NCI-H82 treated with DMSO at 0.1 percent for 48 hours (cell line): Measurements from ENCODE around the gene CAPN10.

Experiments used
- DNase-seq: peaks from one replicate; lab custom pipeline; 2025; ENCODE audit not compliant: unreplicated experiment; lab: John Stamatoyannopoulos, UW

The CAPN10 gene

GRCh38 chr2:240588669-240589068, 2.1 kb downstream of the CAPN10 start:
- DNase-seq, result no peak

DNA sequence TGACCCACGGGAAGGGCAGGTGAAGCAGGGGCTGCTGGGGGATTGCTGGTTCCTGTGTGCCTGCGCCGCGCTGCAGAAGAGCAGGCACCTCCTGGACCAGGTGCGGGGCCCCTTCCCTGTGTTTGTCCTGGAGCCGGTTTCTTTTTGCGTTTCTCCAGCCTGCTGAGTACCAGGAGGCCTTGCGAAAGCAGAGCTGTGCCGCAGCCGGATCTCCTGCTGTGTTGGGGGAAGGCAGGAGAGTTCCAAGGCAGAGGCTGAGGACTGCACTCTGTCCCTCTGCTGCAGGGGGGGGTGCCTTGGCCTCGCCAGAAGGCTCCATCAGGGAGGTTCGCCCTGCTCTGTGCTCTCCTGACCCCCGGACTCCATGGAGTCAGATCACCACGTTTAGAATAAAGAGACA, 2.8 kb downstream of the CAPN10 start:
- DNase-seq, result no peak

- DNase-seq, result no peak
These were observed 3.5 kb downstream of the CAPN10 start for GRCh38 chr2:240589850-240590525.

- DNase-seq, result no peak
These were observed 4.2 kb downstream of the CAPN10 start for GRCh38 chr2:240590681-240591111.

DNA sequence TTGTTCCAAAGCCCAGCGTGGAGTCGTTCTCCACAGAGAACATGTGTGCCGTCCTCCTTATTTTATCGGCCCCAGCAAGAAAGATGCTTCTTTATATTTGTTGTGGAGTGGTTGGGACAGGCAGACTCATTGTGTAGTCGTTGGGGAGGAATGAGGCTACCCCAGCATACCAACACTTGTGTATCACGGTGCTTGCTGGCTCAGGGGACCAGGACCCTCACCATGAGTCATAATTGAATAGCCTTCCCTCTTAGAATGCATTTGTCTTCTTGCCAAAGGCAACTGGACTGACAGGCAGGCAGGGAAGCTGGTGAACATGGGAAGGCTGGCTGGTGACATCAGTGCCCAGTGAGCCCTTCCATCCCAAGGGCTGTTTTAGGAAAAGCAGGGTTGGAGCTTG, 4.7 kb downstream of the CAPN10 start:
- no peak for DNase-seq

DNA sequence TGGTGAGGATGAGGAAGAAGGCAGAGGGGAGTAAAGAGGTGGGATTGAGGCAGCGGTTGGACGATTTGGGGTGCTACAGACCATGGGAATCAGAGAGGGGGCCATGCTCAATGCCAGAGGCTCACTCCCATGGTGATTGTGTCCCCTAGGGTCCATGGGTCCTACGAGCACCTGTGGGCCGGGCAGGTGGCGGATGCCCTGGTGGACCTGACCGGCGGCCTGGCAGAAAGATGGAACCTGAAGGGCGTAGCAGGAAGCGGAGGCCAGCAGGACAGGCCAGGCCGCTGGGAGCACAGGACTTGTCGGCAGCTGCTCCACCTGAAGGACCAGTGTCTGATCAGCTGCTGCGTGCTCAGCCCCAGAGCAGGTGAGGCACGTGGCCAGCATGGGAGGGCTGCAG, 5.2 kb downstream of the CAPN10 start:
- DNase-seq, result no peak

DNA sequence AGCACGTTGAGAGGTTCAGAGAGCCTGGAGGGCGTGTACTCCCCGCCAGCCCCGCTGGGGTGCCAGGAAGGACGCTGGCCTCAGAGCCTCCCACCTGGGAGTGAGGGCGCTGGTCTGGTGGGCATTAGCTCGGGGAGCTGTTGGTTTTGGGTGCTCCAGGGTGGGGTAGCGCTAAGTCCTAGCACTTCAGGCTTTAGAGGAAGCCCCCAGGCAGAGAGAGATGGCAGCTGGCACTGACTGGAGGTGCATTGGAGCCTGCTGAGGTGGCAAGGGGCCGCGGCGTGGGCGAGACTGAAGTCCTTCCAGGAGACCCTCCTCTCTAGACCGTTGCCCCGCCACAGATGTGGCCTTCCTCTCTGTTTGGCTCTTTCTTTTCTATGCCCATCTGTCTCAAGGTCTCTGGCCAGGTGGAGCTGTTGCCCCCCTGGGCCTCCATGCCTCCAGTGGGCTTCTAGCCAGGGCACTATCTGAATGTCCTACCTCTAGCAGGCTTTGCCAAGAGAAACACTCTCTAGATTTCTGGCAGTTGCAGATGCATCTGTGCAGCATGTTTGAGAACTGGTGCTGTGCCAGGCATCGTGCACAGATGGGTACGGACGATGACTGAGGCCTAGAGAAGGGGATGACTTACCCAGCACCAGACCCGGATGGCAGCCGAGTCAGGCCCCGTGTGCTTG, 6.6 kb downstream of the CAPN10 start:
- no peak for DNase-seq

- DNase-seq, result no peak
These were observed 7.3 kb downstream of the CAPN10 start for GRCh38 chr2:240593703-240594451.

- no peak for DNase-seq
These were observed 8.2 kb downstream of the CAPN10 start for GRCh38 chr2:240594511-240595380.

DNA sequence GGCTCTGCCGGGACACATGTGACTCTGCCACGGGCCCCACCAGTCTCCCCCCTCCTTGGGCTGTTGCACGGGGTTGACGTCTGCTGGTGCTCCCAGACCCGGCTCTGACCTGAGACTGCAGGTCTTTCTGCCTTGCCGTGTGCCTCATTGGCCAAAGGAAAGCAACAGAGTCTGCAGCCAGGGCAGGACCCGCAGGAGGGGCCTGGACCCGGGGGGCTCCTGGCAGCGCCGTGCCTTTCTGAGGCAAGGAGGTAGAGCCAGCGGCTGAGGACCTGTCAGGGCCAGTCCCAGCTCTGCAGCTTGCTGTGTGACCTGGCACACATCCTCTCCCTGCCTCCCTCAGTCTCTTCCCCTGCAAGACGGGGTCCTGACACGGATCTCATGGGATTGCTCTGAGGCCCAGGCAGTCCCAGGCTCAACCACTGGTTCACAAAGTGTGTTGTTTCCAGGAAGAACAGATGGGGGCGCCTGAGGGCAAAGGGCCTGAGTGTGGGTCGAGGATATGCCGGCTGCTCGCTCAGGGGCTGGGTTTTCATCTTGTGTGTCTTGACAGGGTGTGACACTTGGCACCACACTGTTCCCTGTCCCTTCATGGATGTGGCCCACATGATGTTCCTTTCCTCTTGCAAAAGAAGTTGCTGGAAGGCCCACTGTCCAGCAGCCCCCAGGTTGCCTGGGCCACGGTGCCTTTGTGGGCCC, 9.0 kb downstream of the CAPN10 start:
- peak; percentile 1 for DNase-seq

DNA sequence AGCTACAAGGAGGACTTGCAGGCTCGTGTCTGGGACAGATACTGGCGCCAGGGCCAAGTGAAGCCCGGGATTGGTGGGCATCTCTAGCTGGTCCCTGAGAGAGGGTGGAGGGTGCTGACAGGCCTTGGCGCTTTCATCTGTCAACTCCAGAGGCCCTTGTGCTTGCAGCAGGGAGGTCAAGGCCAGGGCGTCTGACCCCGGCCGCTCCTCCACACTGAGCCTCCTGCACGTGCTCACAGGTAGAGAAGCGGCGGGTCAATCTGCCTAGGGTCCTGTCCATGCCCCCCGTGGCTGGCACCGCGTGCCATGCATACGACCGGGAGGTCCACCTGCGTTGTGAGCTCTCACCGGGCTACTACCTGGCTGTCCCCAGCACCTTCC, 9.5 kb downstream of the CAPN10 start:
- DNase-seq, result no peak

DNA sequence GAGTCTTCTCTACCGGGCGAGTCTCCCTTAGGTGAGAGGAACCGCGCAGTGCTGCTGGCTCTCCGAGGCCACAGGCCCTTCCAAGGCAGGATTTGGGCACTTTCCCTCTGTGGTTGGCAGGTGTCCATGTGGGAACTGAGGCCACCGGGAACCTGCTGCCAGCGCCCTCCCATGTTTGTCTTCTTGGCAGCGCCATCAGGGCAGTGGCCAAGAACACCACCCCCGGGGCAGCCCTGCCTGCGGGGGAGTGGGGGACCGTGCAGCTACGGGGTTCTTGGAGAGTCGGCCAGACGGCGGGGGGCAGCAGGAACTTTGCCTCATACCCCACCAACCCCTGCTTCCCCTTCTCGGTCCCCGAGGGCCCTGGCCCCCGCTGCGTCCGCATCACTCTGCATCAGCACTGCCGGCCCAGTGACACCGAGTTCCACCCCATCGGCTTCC, 10.0 kb downstream of the CAPN10 start:
- no peak for DNase-seq

GRCh38 chr2:240597054-240597418, 10.5 kb downstream of the CAPN10 start:
- DNase-seq, result no peak

- no peak for DNase-seq
These were observed 11.1 kb downstream of the CAPN10 start for GRCh38 chr2:240597419-240598181.

- no peak for DNase-seq
These were observed 11.9 kb downstream of the CAPN10 start for GRCh38 chr2:240598311-240598911.

DNA sequence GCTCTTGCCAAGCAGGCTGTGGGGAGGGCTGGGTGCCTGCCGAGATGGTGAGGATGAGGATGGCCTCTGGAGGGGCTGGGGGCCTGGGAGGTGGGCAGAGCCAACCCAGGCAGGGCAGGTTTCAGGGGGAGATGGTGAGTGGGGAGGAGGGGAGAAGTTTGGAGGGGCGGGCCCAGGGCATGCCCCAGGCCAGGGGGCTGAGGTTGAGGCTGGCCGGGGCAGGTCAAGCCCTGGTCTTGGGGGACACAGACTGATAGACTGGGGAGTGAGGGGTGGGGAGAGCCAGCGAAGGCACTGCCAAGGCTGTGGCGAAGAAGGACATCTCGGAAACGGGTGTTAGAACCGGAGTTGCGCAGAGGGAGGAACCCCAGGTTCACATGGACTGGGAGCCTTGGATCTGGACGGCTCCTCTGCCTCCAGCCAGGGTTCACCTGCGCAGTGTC, 12.6 kb downstream of the CAPN10 start:
- no peak for DNase-seq

GRCh38 chr2:240600451-240600961, 14.0 kb downstream of the CAPN10 start:
- DNase-seq, result no peak

DNA sequence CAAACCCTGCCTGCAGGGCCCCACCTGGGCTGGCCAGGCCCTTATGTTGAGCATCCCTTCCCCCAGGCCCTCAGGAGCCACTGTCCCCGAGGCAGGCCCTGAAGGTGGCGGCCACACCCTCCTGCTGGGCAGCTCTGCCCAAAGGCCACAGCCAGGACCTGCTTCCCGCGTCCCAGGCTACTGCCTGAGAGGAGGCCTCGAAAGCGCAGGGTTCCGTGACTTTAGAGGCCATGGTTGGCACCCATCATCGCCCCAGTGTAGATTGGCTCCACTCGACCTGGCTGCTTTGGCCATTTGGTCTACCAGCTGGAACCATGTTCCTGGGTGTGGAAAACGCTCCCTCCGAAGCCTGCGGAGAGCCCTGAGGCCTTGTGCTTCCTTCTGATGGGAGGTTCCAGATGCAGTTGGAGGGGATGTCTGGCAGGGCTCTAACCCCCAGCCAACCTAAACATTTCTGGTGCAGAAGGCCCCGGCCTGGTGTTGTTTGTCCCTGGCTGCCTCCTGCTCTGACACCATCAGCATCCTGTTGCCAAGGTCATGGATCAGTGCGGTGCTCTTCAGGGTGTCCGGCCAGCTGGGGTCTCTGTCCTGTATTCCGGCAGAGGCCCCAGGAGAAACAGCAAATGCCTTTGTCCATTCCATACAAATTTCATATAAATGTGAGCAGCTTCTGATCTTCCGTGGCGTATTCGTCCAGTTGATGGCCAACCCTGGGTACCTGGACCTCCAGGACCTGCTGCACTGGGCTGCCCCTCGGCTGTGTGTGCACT, 14.7 kb downstream of the CAPN10 start:
- no peak for DNase-seq

GRCh38 chr2:240601831-240602160, 15.3 kb downstream of the CAPN10 start:
- no peak for DNase-seq
